Type B pancreatic cell (in vitro differentiated cells): ENCODE results near the gene DYNLT2. TPM values are rescaled to one million over a fixed set of nuclear protein-coding genes. Genes with fewer than 3 reads are reported as not detected.

ENCODE experiments used
- DNase-seq: peaks from one replicate; pipeline ENCODE4 v3.0.0; 2021; ENCODE audit warnings: mixed read lengths; ENCODE audit not compliant: unreplicated experiment; ENCODE audit errors: extremely low spot score
- H3K27ac Mint-ChIP-seq: 2 replicates; pipeline ENCODE4 v1.8.0; 2021; ENCODE audit warnings: mild to moderate bottlenecking, mixed read lengths
- H3K27me3 Mint-ChIP-seq: 2 replicates; pipeline ENCODE4 v1.8.0; 2021; ENCODE audit warnings: mixed read lengths
- H3K36me3 Mint-ChIP-seq: 2 replicates; pipeline ENCODE4 v1.8.0; 2021; ENCODE audit warnings: mixed read lengths
- H3K4me1 Mint-ChIP-seq: one replicate; pipeline ENCODE4 v1.8.0; 2021; ENCODE audit warnings: mixed read lengths; ENCODE audit not compliant: unreplicated experiment
- H3K4me3 Mint-ChIP-seq: 2 replicates; pipeline ENCODE4 v1.8.0; 2021; ENCODE audit warnings: mild to moderate bottlenecking, mixed read lengths
- H3K9me3 Mint-ChIP-seq: 2 replicates; pipeline ENCODE4 v1.8.0; 2021; ENCODE audit warnings: mixed read lengths
- total RNA-seq: library from RNA; stranded (reverse); gene quantifications from 2 replicates; pipeline ENCODE4 v1.2.1, GENCODE V29; 2021; ENCODE audit warnings: low replicate concordance
- TF ChIP-seq, protein P1 (sequence below): fragments of 200-600 bp; sonication (generic); conservative IDR thresholded peaks from 2 replicates; pipeline ENCODE4 v1.5.0; 2021; ENCODE audit warnings: antibody characterized with exemption, mild to moderate bottlenecking

Gene DYNLT2
- total RNA-seq, 1 donor from 2014 or later: 2.6 TPM

DNA sequence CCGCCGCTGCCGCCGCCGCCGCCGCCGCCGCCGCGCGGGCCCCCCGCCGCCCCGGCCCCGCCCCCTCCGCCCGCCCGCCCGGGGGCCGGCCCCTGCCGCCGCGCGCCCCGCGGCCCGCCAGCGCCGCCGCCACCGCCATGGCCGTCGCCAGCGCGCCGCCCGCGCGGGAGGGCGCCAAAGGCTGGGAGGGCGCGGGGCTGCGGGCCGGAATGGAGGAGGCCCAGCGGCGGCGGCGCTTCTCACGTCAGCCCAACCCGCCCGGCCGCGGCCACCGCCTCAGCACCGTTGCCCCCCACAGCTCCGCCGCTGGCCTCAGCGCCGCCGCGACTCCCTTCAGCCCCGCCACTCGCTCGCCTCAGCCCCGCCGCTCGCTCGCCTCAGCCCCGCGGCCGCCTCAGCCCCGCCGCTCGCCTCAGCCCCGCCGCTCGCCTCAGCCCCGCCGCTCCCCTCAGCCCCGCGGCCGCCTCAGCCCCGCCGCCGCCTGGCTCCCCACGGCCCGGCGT is 27.3 kb downstream of the DYNLT2 start:
- DNase-seq: no peak
- peak overlapping the region; percentile 68 for H3K4me3 Mint-ChIP-seq
- peaks cover 5% of the 10 kb centered on the region for H3K36me3 Mint-ChIP-seq
- peaks cover 36% of the 10 kb centered on the region for H3K4me1 Mint-ChIP-seq
- H3K9me3 Mint-ChIP-seq: no peaks in the 10 kb centered on the region
- TF ChIP-seq, protein P1, sequence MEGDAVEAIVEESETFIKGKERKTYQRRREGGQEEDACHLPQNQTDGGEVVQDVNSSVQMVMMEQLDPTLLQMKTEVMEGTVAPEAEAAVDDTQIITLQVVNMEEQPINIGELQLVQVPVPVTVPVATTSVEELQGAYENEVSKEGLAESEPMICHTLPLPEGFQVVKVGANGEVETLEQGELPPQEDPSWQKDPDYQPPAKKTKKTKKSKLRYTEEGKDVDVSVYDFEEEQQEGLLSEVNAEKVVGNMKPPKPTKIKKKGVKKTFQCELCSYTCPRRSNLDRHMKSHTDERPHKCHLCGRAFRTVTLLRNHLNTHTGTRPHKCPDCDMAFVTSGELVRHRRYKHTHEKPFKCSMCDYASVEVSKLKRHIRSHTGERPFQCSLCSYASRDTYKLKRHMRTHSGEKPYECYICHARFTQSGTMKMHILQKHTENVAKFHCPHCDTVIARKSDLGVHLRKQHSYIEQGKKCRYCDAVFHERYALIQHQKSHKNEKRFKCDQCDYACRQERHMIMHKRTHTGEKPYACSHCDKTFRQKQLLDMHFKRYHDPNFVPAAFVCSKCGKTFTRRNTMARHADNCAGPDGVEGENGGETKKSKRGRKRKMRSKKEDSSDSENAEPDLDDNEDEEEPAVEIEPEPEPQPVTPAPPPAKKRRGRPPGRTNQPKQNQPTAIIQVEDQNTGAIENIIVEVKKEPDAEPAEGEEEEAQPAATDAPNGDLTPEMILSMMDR: no peak
- H3K27ac Mint-ChIP-seq: no peak overlapping the region
- H3K27me3 Mint-ChIP-seq: peaks cover 3% of the 10 kb centered on the region

- Mint-ChIP-seq H3K9me3 (no peaks in the 10 kb centered on the region), H3K4me1 (peaks cover 38% of the 10 kb centered on the region), H3K27ac (peak overlapping the region; percentile 94), H3K36me3 (peaks cover 5% of the 10 kb centered on the region), H3K27me3 (peaks cover 3% of the 10 kb centered on the region), H3K4me3 (peak overlapping the region; percentile 95)
- no peak for DNase-seq
- TF ChIP-seq, protein P1: no peak
Observed at GRCh38 chr6:169723200-169723909, 28.0 kb downstream of the DYNLT2 start.

- TF ChIP-seq, protein P1: no peak
- DNase-seq: no peak
- no peaks in the 10 kb centered on the region for H3K9me3 Mint-ChIP-seq
- H3K27ac Mint-ChIP-seq: peak overlapping the region; percentile 94
- peaks cover 32% of the 10 kb centered on the region for H3K4me1 Mint-ChIP-seq
- peak overlapping the region; percentile 95 for H3K4me3 Mint-ChIP-seq
- peaks cover 5% of the 10 kb centered on the region for H3K36me3 Mint-ChIP-seq
- H3K27me3 Mint-ChIP-seq: peaks cover 3% of the 10 kb centered on the region
Observed at GRCh38 chr6:169722362-169723199, 28.8 kb downstream of the DYNLT2 start.

GRCh38 chr6:169720207-169720855 is 31.0 kb downstream of the DYNLT2 start:
- peaks cover 12% of the 10 kb centered on the region for H3K36me3 Mint-ChIP-seq
- H3K9me3 Mint-ChIP-seq: no peaks in the 10 kb centered on the region
- no peak overlapping the region for H3K27ac Mint-ChIP-seq

DNA sequence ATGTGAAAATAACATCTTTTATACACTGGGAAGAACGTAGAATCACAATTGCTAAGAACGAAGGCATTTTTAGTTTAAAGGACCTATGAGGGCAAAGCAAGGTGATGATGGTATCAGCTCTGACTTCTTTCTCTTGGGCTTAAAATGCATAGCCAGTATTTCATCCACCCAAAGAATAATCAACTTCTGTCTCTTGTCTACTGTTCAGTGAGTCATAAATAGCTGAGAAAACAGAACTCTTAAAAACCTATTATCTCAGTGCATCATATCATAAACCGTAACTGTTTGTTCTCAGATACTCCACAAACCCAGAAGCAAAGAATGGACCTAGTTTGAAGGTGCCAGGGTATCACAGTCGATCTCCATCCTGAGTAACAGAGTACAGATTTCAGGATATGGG is 32.3 kb downstream of the DYNLT2 start:
- TF ChIP-seq, protein P1: no peak
- no peak overlapping the region for H3K4me3 Mint-ChIP-seq
- H3K36me3 Mint-ChIP-seq: peaks cover 17% of the 10 kb centered on the region

More at GRCh38 chr6:169720207-169720855, 31.0 kb downstream of the DYNLT2 start:
- Mint-ChIP-seq H3K4me1 (peaks cover 31% of the 10 kb centered on the region), H3K27me3 (peaks cover 3% of the 10 kb centered on the region), H3K4me3 (no peak overlapping the region)
- TF ChIP-seq, protein P1: peak; percentile 44
- no peak for DNase-seq

More for the DNA sequence above, 32.3 kb downstream of the DYNLT2 start:
- no peaks in the 10 kb centered on the region for H3K27me3 Mint-ChIP-seq
- H3K9me3 Mint-ChIP-seq: no peaks in the 10 kb centered on the region
- peaks cover 27% of the 10 kb centered on the region for H3K4me1 Mint-ChIP-seq
- DNase-seq: no peak
- peak overlapping the region; percentile 5 for H3K27ac Mint-ChIP-seq
